Measurements from ENCODE around the gene MSI2.

MSI2 gene

GRCh38 chr17:57481910-57482391 is 225.6 kb downstream of the MSI2 start:
- Histone ChIP-seq H2BK120ac (ENCODE audit: low read depth, low read length) (no peak overlapping the region), H3K79me1 (ENCODE audit: low read depth, low read length) (peaks cover 10% of the 10 kb centered on the region), H3K36me3 (replicated peaks in 1 of 2; ENCODE audit: control insufficient read depth in 2 of 2, insufficient read depth in 2 of 2, low read length in 2 of 2) (peaks cover 0 to 22% of the 10 kb centered on the region in 2 donors), H3K14ac (ENCODE audit: low read length) (no peak overlapping the region), H3K4ac (ENCODE audit: low read length) (no peak overlapping the region), H3K23ac (ENCODE audit: low read depth, low read length, poor library complexity) (no peak overlapping the region), H3K4me2 (ENCODE audit: insufficient read depth, low read length, poor library complexity, severe bottlenecking) (no peak overlapping the region), H2BK12ac (ENCODE audit: low read length) (no peak overlapping the region), H3K4me1 (ENCODE audit: control insufficient read depth in 2 of 2, insufficient read depth in 1 of 2, low read depth in 1 of 2, low read length in 2 of 2) (peaks cover 24 to 27% of the 10 kb centered on the region in 2 donors), H3K27me3 (ENCODE audit: control insufficient read depth in 3 of 3, insufficient read depth in 3 of 3, low read depth in 1 of 3, low read length in 3 of 3) (no peaks in the 10 kb centered on the region), H3K9me3 (replicated peaks in 1 of 2; ENCODE audit: control insufficient read depth in 2 of 2, insufficient read depth in 1 of 2, low read depth in 1 of 2, low read length in 2 of 2) (no peaks in the 10 kb centered on the region), H3K4me3 (ENCODE audit: low read length in 2 of 2) (no peak overlapping the region), H2AK5ac (ENCODE audit: low read depth, low read length) (no peak overlapping the region), H4K91ac (ENCODE audit: low read depth, low read length, poor library complexity) (no peak overlapping the region), H3K9ac (ENCODE audit: low read depth, low read length, poor library complexity) (no peak overlapping the region), H4K8ac (ENCODE audit: low read depth, low read length) (no peak overlapping the region), H2BK5ac (ENCODE audit: low read length) (no peak overlapping the region), H3K18ac (ENCODE audit: low read length) (no peak overlapping the region), H2BK15ac (ENCODE audit: low read length) (no peak overlapping the region), H2AFZ (ENCODE audit: low read length) (no peak overlapping the region), H3K27ac (replicated peaks; ENCODE audit: low read length) (no peak overlapping the region)
- no CpG with 5 or more reads among the region's 9 CpGs for WGBS, 2 donors (ENCODE audit: extremely low coverage in 2 of 2, insufficient read length in 2 of 2, insufficient replicate concordance in 1 of 2)
- DNase-seq (ENCODE audit: low spot score): no peak

GRCh38 chr17:57482657-57483056 is 226.3 kb downstream of the MSI2 start:
- H3K4me2 ChIP-seq (ENCODE audit: insufficient read depth, low read length, poor library complexity, severe bottlenecking): no peak overlapping the region
- H3K27ac ChIP-seq (replicated peaks; ENCODE audit: low read length): no peak overlapping the region
- H4K91ac ChIP-seq (ENCODE audit: low read depth, low read length, poor library complexity): no peak overlapping the region
- no peak overlapping the region for H2AK5ac ChIP-seq (ENCODE audit: low read depth, low read length)
- H2BK12ac ChIP-seq (ENCODE audit: low read length): no peak overlapping the region
- no peak overlapping the region for H4K8ac ChIP-seq (ENCODE audit: low read depth, low read length)
- H3K4ac ChIP-seq (ENCODE audit: low read length): no peak overlapping the region
- no peak overlapping the region for H2AFZ ChIP-seq (ENCODE audit: low read length)
- H3K79me1 ChIP-seq (ENCODE audit: low read depth, low read length): peaks cover 12% of the 10 kb centered on the region
- no peak overlapping the region for H3K4me3 ChIP-seq (ENCODE audit: low read length in 2 of 2)
- H3K18ac ChIP-seq (ENCODE audit: low read length): no peak overlapping the region
- WGBS, 2 donors (ENCODE audit: extremely low coverage in 2 of 2, insufficient read length in 2 of 2, insufficient replicate concordance in 1 of 2): no CpG with 5 or more reads among the region's 2 CpGs
- no peak overlapping the region for H2BK5ac ChIP-seq (ENCODE audit: low read length)
- no peak for DNase-seq (ENCODE audit: low spot score)
- H3K36me3 ChIP-seq (replicated peaks in 1 of 2; ENCODE audit: control insufficient read depth in 2 of 2, insufficient read depth in 2 of 2, low read length in 2 of 2): peaks cover 0 to 29% of the 10 kb centered on the region in 2 donors
- no peak overlapping the region for H3K14ac ChIP-seq (ENCODE audit: low read length)
- H3K4me1 ChIP-seq (ENCODE audit: control insufficient read depth in 2 of 2, insufficient read depth in 1 of 2, low read depth in 1 of 2, low read length in 2 of 2): peaks cover 18 to 29% of the 10 kb centered on the region in 2 donors
- H3K27me3 ChIP-seq (ENCODE audit: control insufficient read depth in 3 of 3, insufficient read depth in 3 of 3, low read depth in 1 of 3, low read length in 3 of 3): no peaks in the 10 kb centered on the region
- H2BK15ac ChIP-seq (ENCODE audit: low read length): no peak overlapping the region
- H2BK120ac ChIP-seq (ENCODE audit: low read depth, low read length): no peak overlapping the region
- H3K23ac ChIP-seq (ENCODE audit: low read depth, low read length, poor library complexity): no peak overlapping the region
- H3K9ac ChIP-seq (ENCODE audit: low read depth, low read length, poor library complexity): no peak overlapping the region
- peaks cover 0 to 2% of the 10 kb centered on the region in 2 donors for H3K9me3 ChIP-seq (replicated peaks in 1 of 2; ENCODE audit: control insufficient read depth in 2 of 2, insufficient read depth in 1 of 2, low read depth in 1 of 2, low read length in 2 of 2)

DNA sequence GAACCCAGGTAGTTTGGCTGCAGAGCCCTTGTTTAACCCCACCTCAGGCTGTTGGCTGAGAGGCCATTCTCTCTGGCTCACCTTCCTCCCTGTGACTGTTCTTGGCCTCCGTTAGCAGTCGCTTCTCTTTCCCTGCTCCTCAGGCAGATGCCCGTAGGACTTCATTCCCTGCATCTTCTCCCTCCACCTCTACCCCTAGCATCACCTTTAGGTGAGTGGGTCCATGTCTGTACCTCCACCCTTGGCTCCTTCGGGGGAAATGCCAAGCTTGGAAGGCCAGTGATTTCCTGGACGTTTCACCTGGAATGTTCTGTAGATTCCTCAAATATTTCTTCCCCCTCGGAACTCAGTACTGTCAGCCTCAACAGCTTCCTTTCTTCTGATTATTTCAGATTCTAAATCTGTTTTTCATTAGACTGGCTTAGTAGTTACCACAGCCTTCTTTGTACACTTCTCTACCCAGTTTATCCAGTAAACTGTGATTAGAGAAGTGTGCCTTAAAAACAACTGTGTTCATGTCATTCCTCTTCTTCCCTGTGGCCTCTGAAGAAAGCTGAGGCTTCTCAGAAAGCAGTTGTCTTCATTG is 227.9 kb downstream of the MSI2 start:
- peaks cover 15 to 29% of the 10 kb centered on the region in 2 donors for H3K4me1 ChIP-seq (ENCODE audit: control insufficient read depth in 2 of 2, insufficient read depth in 1 of 2, low read depth in 1 of 2, low read length in 2 of 2)
- no peak overlapping the region for H3K23ac ChIP-seq (ENCODE audit: low read depth, low read length, poor library complexity)
- H3K4me2 ChIP-seq (ENCODE audit: insufficient read depth, low read length, poor library complexity, severe bottlenecking): no peak overlapping the region
- no peak overlapping the region for H4K91ac ChIP-seq (ENCODE audit: low read depth, low read length, poor library complexity)
- no peaks in the 10 kb centered on the region for H3K27me3 ChIP-seq (ENCODE audit: control insufficient read depth in 3 of 3, insufficient read depth in 3 of 3, low read depth in 1 of 3, low read length in 3 of 3)
- H3K36me3 ChIP-seq (replicated peaks in 1 of 2; ENCODE audit: control insufficient read depth in 2 of 2, insufficient read depth in 2 of 2, low read length in 2 of 2): peaks cover 0 to 23% of the 10 kb centered on the region in 2 donors
- no peak overlapping the region for H3K27ac ChIP-seq (replicated peaks; ENCODE audit: low read length)
- H3K9ac ChIP-seq (ENCODE audit: low read depth, low read length, poor library complexity): no peak overlapping the region
- H2BK15ac ChIP-seq (ENCODE audit: low read length): no peak overlapping the region
- H2BK120ac ChIP-seq (ENCODE audit: low read depth, low read length): no peak overlapping the region
- H4K8ac ChIP-seq (ENCODE audit: low read depth, low read length): no peak overlapping the region
- H3K4ac ChIP-seq (ENCODE audit: low read length): no peak overlapping the region
- peaks cover 11% of the 10 kb centered on the region for H3K79me1 ChIP-seq (ENCODE audit: low read depth, low read length)
- no peak overlapping the region for H3K14ac ChIP-seq (ENCODE audit: low read length)
- H2BK5ac ChIP-seq (ENCODE audit: low read length): no peak overlapping the region
- WGBS, 2 donors (ENCODE audit: extremely low coverage in 2 of 2, insufficient read length in 2 of 2, insufficient replicate concordance in 1 of 2): no CpG with 5 or more reads among the region's 6 CpGs
- H3K9me3 ChIP-seq (replicated peaks in 1 of 2; ENCODE audit: control insufficient read depth in 2 of 2, insufficient read depth in 1 of 2, low read depth in 1 of 2, low read length in 2 of 2): peaks cover 0 to 2% of the 10 kb centered on the region in 2 donors
- no peak overlapping the region for H3K18ac ChIP-seq (ENCODE audit: low read length)
- no peak overlapping the region for H2AK5ac ChIP-seq (ENCODE audit: low read depth, low read length)
- no peak overlapping the region for H2BK12ac ChIP-seq (ENCODE audit: low read length)
- no peak overlapping the region for H3K4me3 ChIP-seq (ENCODE audit: low read length in 2 of 2)
- H2AFZ ChIP-seq (ENCODE audit: low read length): no peak overlapping the region
- no peak for DNase-seq (ENCODE audit: low spot score)

GRCh38 chr17:57484826-57485565 is 228.7 kb downstream of the MSI2 start:
- peaks cover 0 to 2% of the 10 kb centered on the region in 2 donors for H3K9me3 ChIP-seq (replicated peaks in 1 of 2; ENCODE audit: control insufficient read depth in 2 of 2, insufficient read depth in 1 of 2, low read depth in 1 of 2, low read length in 2 of 2)
- H2AFZ ChIP-seq (ENCODE audit: low read length): no peak overlapping the region
- DNase-seq (ENCODE audit: low spot score): no peak
- no peak overlapping the region for H2BK120ac ChIP-seq (ENCODE audit: low read depth, low read length)
- H3K4ac ChIP-seq (ENCODE audit: low read length): no peak overlapping the region
- no peak overlapping the region for H2BK5ac ChIP-seq (ENCODE audit: low read length)
- H3K18ac ChIP-seq (ENCODE audit: low read length): no peak overlapping the region
- no peak overlapping the region for H4K8ac ChIP-seq (ENCODE audit: low read depth, low read length)
- H3K4me1 ChIP-seq (ENCODE audit: control insufficient read depth in 2 of 2, insufficient read depth in 1 of 2, low read depth in 1 of 2, low read length in 2 of 2): peaks cover 15 to 29% of the 10 kb centered on the region in 2 donors
- H3K14ac ChIP-seq (ENCODE audit: low read length): no peak overlapping the region
- H2AK5ac ChIP-seq (ENCODE audit: low read depth, low read length): no peak overlapping the region
- H3K23ac ChIP-seq (ENCODE audit: low read depth, low read length, poor library complexity): no peak overlapping the region
- H3K4me3 ChIP-seq (ENCODE audit: low read length in 2 of 2): no peak overlapping the region
- H4K91ac ChIP-seq (ENCODE audit: low read depth, low read length, poor library complexity): no peak overlapping the region
- H3K4me2 ChIP-seq (ENCODE audit: insufficient read depth, low read length, poor library complexity, severe bottlenecking): no peak overlapping the region
- peaks cover 11% of the 10 kb centered on the region for H3K79me1 ChIP-seq (ENCODE audit: low read depth, low read length)
- no peaks in the 10 kb centered on the region for H3K27me3 ChIP-seq (ENCODE audit: control insufficient read depth in 3 of 3, insufficient read depth in 3 of 3, low read depth in 1 of 3, low read length in 3 of 3)
- WGBS, 2 donors (ENCODE audit: extremely low coverage in 2 of 2, insufficient read length in 2 of 2, insufficient replicate concordance in 1 of 2): no CpG with 5 or more reads among the region's 10 CpGs
- H2BK12ac ChIP-seq (ENCODE audit: low read length): no peak overlapping the region
- no peak overlapping the region for H3K9ac ChIP-seq (ENCODE audit: low read depth, low read length, poor library complexity)
- H3K27ac ChIP-seq (replicated peaks; ENCODE audit: low read length): no peak overlapping the region
- peaks cover 0 to 18% of the 10 kb centered on the region in 2 donors for H3K36me3 ChIP-seq (replicated peaks in 1 of 2; ENCODE audit: control insufficient read depth in 2 of 2, insufficient read depth in 2 of 2, low read length in 2 of 2)
- no peak overlapping the region for H2BK15ac ChIP-seq (ENCODE audit: low read length)

Data from neuronal stem cell (in vitro differentiated cells).